CD14-positive monocyte (primary cell): ENCODE results near the gene LHPP. TPM values are rescaled to one million over a fixed set of nuclear protein-coding genes. Genes with fewer than 3 reads are reported as not detected.

Experiments used
- DNase-seq, 3 donors: peaks; one replicate each; pipeline ENCODE4 v3.0.0-alpha.2; 2011 to 2022
- H2AFZ ChIP-seq: 2 replicates; pipeline ENCODE4 v1.6.0; 2012; ENCODE audit warnings: mild to moderate bottlenecking, low read depth, low read length, inconsistent platforms; ENCODE audit not compliant: insufficient read depth, poor library complexity, severe bottlenecking
- H3K27ac ChIP-seq, 2 donors: 1 replicate in 1 of 2; 2 replicates in 1 of 2; pipeline ENCODE4 v1.5.1; 2012 to 2013; ENCODE audit warnings: low read length in 2 of 2, control low read depth in 1 of 2, inconsistent platforms in 1 of 2, low read depth in 1 of 2, mild to moderate bottlenecking in 1 of 2
- H3K27me3 ChIP-seq, 2 donors: one replicate each; pipeline versions ENCODE4 v1.6.0 to v1.6.1; 2011 to 2013; ENCODE audit warnings: low read length in 2 of 2; ENCODE audit not compliant: control insufficient read depth in 2 of 2, insufficient read depth in 2 of 2
- H3K36me3 ChIP-seq, 2 donors: replicated peaks in 1 of 2; 1 replicate in 1 of 2; 2 replicates in 1 of 2; pipeline versions ENCODE4 v1.5.1 to v1.6.1; 2012 to 2013; ENCODE audit warnings: low read length in 2 of 2, control low read depth in 1 of 2, inconsistent platforms in 1 of 2, mild to moderate bottlenecking in 1 of 2; ENCODE audit not compliant: insufficient read depth in 2 of 2, control insufficient read depth in 1 of 2
- H3K4me1 ChIP-seq, 2 donors: 1 replicate in 1 of 2; 2 replicates in 1 of 2; pipeline versions ENCODE4 v1.5.1 to v1.6.1; 2012 to 2013; ENCODE audit warnings: low read length in 2 of 2, control low read depth in 1 of 2, inconsistent platforms in 1 of 2, mild to moderate bottlenecking in 1 of 2, moderate library complexity in 1 of 2; ENCODE audit not compliant: insufficient read depth in 2 of 2, control insufficient read depth in 1 of 2
- H3K4me2 ChIP-seq: replicated peaks from 2 replicates; pipeline ENCODE3; 2012; ENCODE audit warnings: low read length, moderate library complexity, mild to moderate bottlenecking; ENCODE audit not compliant: poor library complexity, severe bottlenecking; ENCODE audit errors: extremely low read depth
- H3K4me3 ChIP-seq, 3 experiments: fragments of 200-600 bp in 1 of 3; sonication (generic) in 1 of 3; replicated peaks in 1 of 3; 1 replicate in 2 of 3; 2 replicates in 1 of 3; pipeline ENCODE4 v1.5.1; 2011 to 2013; ENCODE audit warnings: low read length in 3 of 3, mild to moderate bottlenecking in 3 of 3, control low read depth in 2 of 3, low read depth in 2 of 3, inconsistent platforms in 1 of 3, moderate library complexity in 1 of 3
- H3K79me2 ChIP-seq: 2 replicates; pipeline ENCODE4 v1.6.0; 2012; ENCODE audit warnings: mild to moderate bottlenecking, control low read depth, inconsistent platforms, low read length, moderate library complexity; ENCODE audit not compliant: insufficient read depth
- H3K9ac ChIP-seq: 2 replicates; pipeline ENCODE4 v1.6.0; 2017; ENCODE audit warnings: low read length, mild to moderate bottlenecking; ENCODE audit not compliant: insufficient read depth, poor library complexity, severe bottlenecking
- H3K9me3 ChIP-seq, 2 donors: replicated peaks in 1 of 2; 1 replicate in 1 of 2; 2 replicates in 1 of 2; pipeline versions ENCODE4 v1.5.1 to v1.6.1; 2012 to 2013; ENCODE audit warnings: low read length in 2 of 2, control low read depth in 1 of 2; ENCODE audit not compliant: control insufficient read depth in 1 of 2, insufficient read depth in 1 of 2
- H4K20me1 ChIP-seq: 2 replicates; pipeline ENCODE4 v1.6.0; 2012; ENCODE audit warnings: mild to moderate bottlenecking, low read length, control low read depth, moderate library complexity; ENCODE audit not compliant: insufficient read depth
- H3K27ac Mint-ChIP-seq, 7 donors: one replicate each; pipeline ENCODE4 v1.8.0; 2020; ENCODE audit warnings: mild to moderate bottlenecking in 7 of 7, mixed read lengths in 7 of 7, moderate library complexity in 6 of 7, inconsistent platforms in 2 of 7
- H3K27me3 Mint-ChIP-seq, 3 donors: one replicate each; pipeline ENCODE4 v1.8.0; 2021 to 2022; ENCODE audit warnings: low read depth in 3 of 3, mild to moderate bottlenecking in 3 of 3, mixed read lengths in 3 of 3, moderate library complexity in 3 of 3, inconsistent platforms in 1 of 3
- H3K36me3 Mint-ChIP-seq, 2 donors: one replicate each; pipeline ENCODE4 v1.8.0; 2020; ENCODE audit warnings: mixed read lengths in 2 of 2, inconsistent platforms in 1 of 2, mild to moderate bottlenecking in 1 of 2
- H3K4me1 Mint-ChIP-seq: one replicate; pipeline ENCODE4 v1.8.0; 2020; ENCODE audit warnings: mild to moderate bottlenecking, mixed read lengths
- H3K4me3 Mint-ChIP-seq, 2 donors: one replicate each; pipeline ENCODE4 v1.8.0; 2020; ENCODE audit warnings: mild to moderate bottlenecking in 2 of 2, mixed read lengths in 2 of 2, moderate library complexity in 1 of 2
- H3K9me3 Mint-ChIP-seq, 7 donors: one replicate each; pipeline ENCODE4 v1.8.0; 2020 to 2022; ENCODE audit warnings: mixed read lengths in 7 of 7, mild to moderate bottlenecking in 6 of 7, moderate library complexity in 6 of 7, inconsistent platforms in 2 of 7
- CTCF ChIP-seq: fragments of 200-600 bp; IDR thresholded peaks from one replicate; pipeline ENCODE4 v1.8.0; 2022; ENCODE audit warnings: antibody characterized with exemption, mild to moderate bottlenecking
- WGBS: methylation state at CpG from one replicate; pipeline ENCODE4 v1.1.5; 2013; ENCODE audit warnings: missing lambda C conversion rate; ENCODE audit not compliant: insufficient coverage; 5-methylcytosine and 5-hydroxymethylcytosine counted together
- intact Hi-C, 2 donors: fragments of 100-400 bp; cut with micrococcal nuclease; formaldehyde crosslinking; loops; one replicate each; pipeline versions ENCODE4 v1.15.0 to v1.15.1; 2023
- polyA plus RNA-seq, 3 donors: library from polyadenylated mRNA; depleted of rRNA in 1 of 3; unstranded in 2 of 3; stranded (reverse) in 1 of 3; fragments of 300-500 nt in 2 of 3; fragments of >200 nt in 1 of 3; fragmentation: Illumina TruSeq in 2 of 3; gene quantifications; 1 replicate in 2 of 3; 2 replicates in 1 of 3; pipeline ENCODE4 v1.2.3, GENCODE V29; 2012 to 2021

The LHPP gene
- polyA plus RNA-seq, 3 donors, result 15.2 to 20.6 (median 19.5) TPM

- no peak for TF ChIP-seq CTCF
- H3K9me3 ChIP-seq, result no peaks in the 10 kb centered on the region
- no peak overlapping the region for H3K4me3 Mint-ChIP-seq
- H4K20me1 ChIP-seq, result peaks cover 38% of the 10 kb centered on the region
- peaks cover 31 to 46% of the 10 kb centered on the region in 2 donors for H3K36me3 Mint-ChIP-seq
- H3K27ac ChIP-seq, result peak overlapping the region in 1 of 2 donors; percentile 92
- no peaks in the 10 kb centered on the region for H3K27me3 ChIP-seq
- no peak for DNase-seq
- no peak overlapping the region for H2AFZ ChIP-seq
- WGBS, result 92% methylated on average over 8 of the region's 8 CpGs
- H3K9ac ChIP-seq, result no peak overlapping the region
- H3K36me3 ChIP-seq, result peaks cover 4 to 44% of the 10 kb centered on the region in 2 donors
- H3K9me3 Mint-ChIP-seq, result no peaks in the 10 kb centered on the region
- peaks cover 84% of the 10 kb centered on the region for H3K79me2 ChIP-seq
- no peak overlapping the region for H3K4me2 ChIP-seq
- peaks cover 81% of the 10 kb centered on the region for H3K4me1 Mint-ChIP-seq
- no peaks in the 10 kb centered on the region for H3K27me3 Mint-ChIP-seq
- H3K4me1 ChIP-seq, result peaks cover 57 to 72% of the 10 kb centered on the region in 2 donors
- H3K4me3 ChIP-seq, result no peak overlapping the region
- intact Hi-C loops, result no loop called here
- H3K27ac Mint-ChIP-seq, result peak overlapping the region in 1 of 7 donors; percentile 85
These were observed 191.1 kb downstream of the LHPP start for GRCh38 chr10:124652701-124653100.

- Histone ChIP-seq H3K27ac (peak overlapping the region in 1 of 2 donors; percentile 45), H3K27me3 (no peaks in the 10 kb centered on the region), H3K9ac (no peak overlapping the region), H3K79me2 (peaks cover 87% of the 10 kb centered on the region), H3K4me2 (no peak overlapping the region), H2AFZ (no peak overlapping the region), H3K9me3 (no peaks in the 10 kb centered on the region), H4K20me1 (peaks cover 44% of the 10 kb centered on the region), H3K4me3 (no peak overlapping the region), H3K36me3 (peaks cover 7 to 44% of the 10 kb centered on the region in 2 donors), H3K4me1 (peaks cover 57 to 72% of the 10 kb centered on the region in 2 donors)
- intact Hi-C loops, result no loop called here
- peaks cover 81% of the 10 kb centered on the region for H3K4me1 Mint-ChIP-seq
- H3K9me3 Mint-ChIP-seq, result no peaks in the 10 kb centered on the region
- peaks cover 34 to 49% of the 10 kb centered on the region in 2 donors for H3K36me3 Mint-ChIP-seq
- 80% methylated on average over 6 of the region's 7 CpGs for WGBS
- H3K27me3 Mint-ChIP-seq, result no peaks in the 10 kb centered on the region
- H3K4me3 Mint-ChIP-seq, result no peak overlapping the region
- DNase-seq, result no peak
- H3K27ac Mint-ChIP-seq, result peak overlapping the region in 3 of 7 donors; percentile 50 to 85 (median 52)
- no peak for TF ChIP-seq CTCF
These were observed 191.7 kb downstream of the LHPP start for GRCh38 chr10:124653311-124653710.
